ENCODE measurements around the gene SDC4. TPM values are rescaled to one million over a fixed set of nuclear protein-coding genes. Genes with fewer than 3 reads are reported as not detected.

The SDC4 gene
- total and polyA plus RNA-seq, 9 of the 15 experiments (the other 6 are each of a cell fraction or from before 2014, with no cell fraction given) = 2.1 to 10.7 (median 6.3) TPM

GRCh38 chr20:45337367-45338120, 10.7 kb downstream of the SDC4 start (continued):
- TF ChIP-seq AFF4 (CRISPR knock-in tag; IDR thresholded peaks at IDR 0.05) (no peak), ZNF76 (CRISPR knock-in tag; IDR thresholded peaks at IDR 0.05; ENCODE audit: borderline replicate concordance) (no peak), RBM25 (IDR thresholded peaks at IDR 0.05; ENCODE audit: low read depth, low read length, severe bottlenecking) (no peak), TBP (optimal IDR thresholded peaks at IDR 0.05; ENCODE audit: low read depth, low read length) (no peak), CEBPB (tag; IDR thresholded peaks at IDR 0.05) (no peak), SLC30A9 (CRISPR knock-in tag; IDR thresholded peaks at IDR 0.05) (no peak), RBM22 (IDR thresholded peaks at IDR 0.05; ENCODE audit: low read depth, low read length, poor library complexity, severe bottlenecking) (no peak), DEAF1 (CRISPR knock-in tag; IDR thresholded peaks at IDR 0.05) (no peak), CTBP1 (IDR thresholded peaks at IDR 0.05; ENCODE audit: borderline replicate concordance) (peak; percentile 75), KAT7 (CRISPR knock-in tag; IDR thresholded peaks at IDR 0.05; ENCODE audit: borderline replicate concordance) (no peak), MTA3 (IDR thresholded peaks at IDR 0.05; ENCODE audit: borderline replicate concordance) (peak; percentile 48; the same call in 1 of the 2 replicates), EZH2 (IDR thresholded peaks at IDR 0.05; ENCODE audit: borderline replicate concordance, low read depth, low read length) (no peak), TEAD4 (IDR thresholded peaks at IDR 0.05; ENCODE audit: low read length) (peak; percentile 78), TEAD4 (CRISPR knock-in tag; IDR thresholded peaks at IDR 0.05; ENCODE audit: borderline replicate concordance) (no peak), MXI1 (IDR thresholded peaks at IDR 0.05; ENCODE audit: low read depth, low read length) (no peak), ZBTB2 (IDR thresholded peaks at IDR 0.05) (peak; percentile 83; the same call in 1 of the 2 replicates), TAF9B (IDR thresholded peaks at IDR 0.05; ENCODE audit: partially characterized antibody) (peak; percentile 34), ZNF444 (CRISPR knock-in tag; IDR thresholded peaks at IDR 0.05) (no peak), ZFP30 (CRISPR knock-in tag; IDR thresholded peaks at IDR 0.05; ENCODE audit: borderline replicate concordance) (no peak), ZFP91 (CRISPR knock-in tag; IDR thresholded peaks at IDR 0.05) (no peak)

Data from K562 (cell line).